ENCODE results near the gene KLF7.

Gene KLF7

GRCh38 chr2:207035875-207036274 lies 129.9 kb downstream of the KLF7 start:
- peak; percentile 23 for DNase-seq (ENCODE audit: low read depth)
- TF ChIP-seq, protein P1, sequence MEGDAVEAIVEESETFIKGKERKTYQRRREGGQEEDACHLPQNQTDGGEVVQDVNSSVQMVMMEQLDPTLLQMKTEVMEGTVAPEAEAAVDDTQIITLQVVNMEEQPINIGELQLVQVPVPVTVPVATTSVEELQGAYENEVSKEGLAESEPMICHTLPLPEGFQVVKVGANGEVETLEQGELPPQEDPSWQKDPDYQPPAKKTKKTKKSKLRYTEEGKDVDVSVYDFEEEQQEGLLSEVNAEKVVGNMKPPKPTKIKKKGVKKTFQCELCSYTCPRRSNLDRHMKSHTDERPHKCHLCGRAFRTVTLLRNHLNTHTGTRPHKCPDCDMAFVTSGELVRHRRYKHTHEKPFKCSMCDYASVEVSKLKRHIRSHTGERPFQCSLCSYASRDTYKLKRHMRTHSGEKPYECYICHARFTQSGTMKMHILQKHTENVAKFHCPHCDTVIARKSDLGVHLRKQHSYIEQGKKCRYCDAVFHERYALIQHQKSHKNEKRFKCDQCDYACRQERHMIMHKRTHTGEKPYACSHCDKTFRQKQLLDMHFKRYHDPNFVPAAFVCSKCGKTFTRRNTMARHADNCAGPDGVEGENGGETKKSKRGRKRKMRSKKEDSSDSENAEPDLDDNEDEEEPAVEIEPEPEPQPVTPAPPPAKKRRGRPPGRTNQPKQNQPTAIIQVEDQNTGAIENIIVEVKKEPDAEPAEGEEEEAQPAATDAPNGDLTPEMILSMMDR (conservative IDR thresholded peaks at IDR 0.05; ENCODE audit: low read length), result no peak

DNA sequence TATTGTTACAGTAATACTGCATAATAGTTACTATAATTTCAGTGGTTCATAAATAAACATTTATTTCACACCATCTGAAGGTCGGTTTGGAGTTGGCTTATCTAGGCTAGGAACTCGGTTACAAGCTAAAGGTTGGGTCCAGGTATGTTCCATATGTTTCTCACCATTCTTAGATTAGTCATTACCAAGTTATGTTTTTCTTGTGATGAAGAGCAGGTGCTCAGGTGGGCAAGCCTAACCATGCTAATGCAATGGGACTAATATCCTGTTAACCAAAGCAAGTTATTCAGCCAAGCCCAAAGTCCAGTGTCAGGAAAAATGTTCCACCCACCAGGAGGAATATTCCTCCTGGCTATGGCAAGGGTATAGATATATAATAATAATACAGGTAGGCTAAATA lies 133.3 kb downstream of the KLF7 start:
- TF ChIP-seq, protein P1 (conservative IDR thresholded peaks at IDR 0.05; ENCODE audit: low read length), result no peak
- H3K4me3 ChIP-seq (ENCODE audit: low read length), result no peak overlapping the region
- no peak for DNase-seq (ENCODE audit: low read depth)

More at GRCh38 chr2:207035875-207036274, 129.9 kb downstream of the KLF7 start:
- no peak overlapping the region for H3K4me3 ChIP-seq (ENCODE audit: low read length)
